T-helper 1 cell treated with Interleukin-12 subunit alpha and Interleukin-12 subunit beta and Interleukin-4 antibody, amounts not matched to agents 30 ng/mL and 1 ng/mL, for 36 hours (primary cell): ENCODE data around the gene ARFGEF2. TPM values are rescaled to one million over a fixed set of nuclear protein-coding genes. Genes with fewer than 3 reads are reported as not detected.
"Not testable (repeated sequence)": the region's sequence is repeated elsewhere in the genome, so short reads cannot be mapped to it uniquely, and the experiment has no call there.

Source experiments
- intact Hi-C: fragments of 100-400 bp; cut with micrococcal nuclease; formaldehyde crosslinking; loops from one replicate; pipeline ENCODE4 v1.15.1; 2024
- total RNA-seq: library from RNA; stranded (reverse); gene quantifications from 2 replicates; pipeline ENCODE4 v1.2.3, GENCODE V29; 2022

Gene ARFGEF2
- total RNA-seq: 25.6 and 29.4 TPM in 2 replicates

GRCh38 chr20:48921168-48921882, at the start of gene ARFGEF2:
ARFGEF2 (plus strand) TSS chr20:48921711; CDS start chr20:48921890, 179 bp downstream.
- intact Hi-C loops: loop anchor here (1.0 to 10.0 kb wide), 9 partner anchors 16 to 893 kb away; partner anchors contain the start of genes CSE1L, DDX27, SLC9A8 and STAU1

DNA sequence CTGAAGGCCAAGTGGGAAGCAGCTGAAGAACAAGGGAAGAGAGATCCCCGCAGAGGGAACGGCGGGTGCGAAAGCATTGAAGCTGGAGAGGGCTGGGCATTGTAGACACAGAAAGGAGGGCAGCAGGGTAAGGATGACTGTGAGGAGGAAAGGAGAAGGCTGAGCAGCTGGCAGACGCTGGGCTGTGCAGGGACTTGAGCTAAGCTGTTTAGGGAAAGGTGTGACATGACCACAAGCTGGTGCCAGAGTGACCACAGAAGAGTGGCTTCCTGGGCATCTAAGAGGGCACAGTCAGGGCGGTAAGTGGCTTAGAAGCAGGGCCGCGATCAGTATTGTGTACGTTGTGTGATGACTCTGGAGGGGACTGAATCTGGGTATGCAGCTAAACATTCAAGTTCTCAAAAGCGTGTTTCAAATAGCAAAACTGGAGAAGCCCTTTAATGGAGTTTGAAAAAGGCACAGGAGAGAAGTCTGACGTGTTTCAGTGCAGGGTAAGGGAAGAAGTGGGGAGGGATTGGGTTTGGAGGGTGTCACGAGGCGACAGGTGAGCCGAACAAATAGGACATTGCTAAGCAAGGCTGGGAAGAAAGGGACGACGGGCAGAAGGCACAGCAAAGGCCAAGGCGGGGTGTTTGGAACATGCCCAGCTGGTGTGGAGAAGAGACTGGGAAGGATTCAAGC, 46.1 kb upstream of the ARFGEF2 start:
- intact Hi-C loops: no loop called here

DNA sequence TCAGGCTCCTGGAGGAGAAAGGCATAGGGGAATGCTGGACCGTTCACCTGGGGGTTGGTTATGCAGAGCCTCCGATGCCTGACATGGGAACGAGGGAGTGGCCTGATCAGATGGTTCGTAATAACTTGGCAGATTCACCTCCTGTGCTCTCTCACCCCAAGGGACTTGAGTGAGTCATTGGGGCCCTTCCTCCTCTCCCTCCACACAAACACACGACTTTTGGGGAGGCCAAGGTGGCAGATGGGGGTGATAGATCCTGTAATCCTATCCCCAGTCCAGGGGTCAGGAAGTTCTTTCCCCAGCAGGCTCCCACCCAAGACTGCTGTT, 45.6 kb upstream of the ARFGEF2 start:
- intact Hi-C loops: no loop called here

DNA sequence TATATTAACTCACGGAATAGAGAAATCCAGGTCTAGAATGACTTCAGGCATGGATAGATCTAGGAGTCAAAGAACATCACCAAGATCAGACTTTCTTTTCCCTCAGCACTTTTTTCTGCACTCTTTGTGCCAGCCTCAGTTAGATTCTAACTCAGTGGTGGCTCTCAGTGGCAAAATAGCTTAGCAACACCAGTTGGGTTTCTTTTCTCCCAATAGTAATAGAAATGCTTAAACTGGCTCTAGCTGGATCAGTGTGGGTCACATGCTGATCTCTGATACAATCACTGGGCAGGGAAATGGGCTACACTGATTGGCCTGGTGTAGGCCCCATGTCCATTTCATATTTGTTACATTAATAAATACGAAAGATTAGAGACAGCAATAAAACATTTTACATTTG, 44.2 kb upstream of the ARFGEF2 start:
- intact Hi-C loops: no loop called here

GRCh38 chr20:48878534-48879248, 42.8 kb upstream of the ARFGEF2 start:
- intact Hi-C loops: no loop called here

DNA sequence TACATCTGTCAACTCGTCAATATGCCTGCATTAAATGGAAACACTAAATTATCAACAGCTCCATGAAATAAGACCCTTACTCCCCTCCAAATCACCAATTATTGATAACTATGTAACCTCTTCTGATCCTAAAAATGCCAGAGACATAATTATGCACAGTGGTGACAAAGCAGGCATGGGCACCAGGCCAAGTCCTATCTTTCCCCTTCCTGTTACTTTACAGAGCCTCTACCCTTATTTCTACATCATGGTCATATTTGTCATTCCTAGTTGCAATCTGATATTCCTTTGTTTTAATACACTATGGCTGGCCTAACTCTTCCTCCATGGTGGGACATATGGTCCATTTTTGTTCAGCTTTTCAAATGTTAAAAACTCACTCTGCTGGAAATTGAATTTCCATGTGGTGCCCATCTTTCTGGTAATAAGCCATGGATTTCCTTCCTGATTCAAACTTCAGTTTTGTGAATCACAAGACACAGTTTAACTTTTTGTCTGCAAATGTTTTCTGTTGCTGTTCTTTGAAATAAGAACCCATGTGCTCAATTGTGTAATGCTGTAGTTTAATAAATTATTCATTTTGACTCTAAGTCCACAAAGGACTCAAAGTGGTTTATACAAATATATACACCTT, 41.8 kb upstream of the ARFGEF2 start:
- intact Hi-C loops: no loop called here

DNA sequence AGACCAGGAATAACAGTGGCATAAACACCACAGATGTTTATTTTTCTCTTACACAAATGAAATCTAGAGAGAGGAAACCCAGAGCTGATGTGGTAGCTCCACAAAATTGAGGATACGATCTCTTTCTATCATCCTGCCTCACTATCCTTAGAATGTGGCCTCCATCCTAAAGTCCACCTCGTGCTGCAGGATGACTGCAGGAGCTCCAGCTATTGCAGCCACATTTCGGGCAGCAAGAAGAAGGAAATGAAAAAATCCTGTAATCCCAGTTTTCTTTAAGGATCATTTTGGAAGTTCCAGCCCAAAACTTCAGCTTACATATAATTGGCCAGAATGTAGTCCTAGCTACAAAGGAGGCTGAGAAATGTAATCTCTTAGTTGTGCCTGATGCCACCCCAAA, 41.2 kb upstream of the ARFGEF2 start:
- intact Hi-C loops: no loop called here

DNA sequence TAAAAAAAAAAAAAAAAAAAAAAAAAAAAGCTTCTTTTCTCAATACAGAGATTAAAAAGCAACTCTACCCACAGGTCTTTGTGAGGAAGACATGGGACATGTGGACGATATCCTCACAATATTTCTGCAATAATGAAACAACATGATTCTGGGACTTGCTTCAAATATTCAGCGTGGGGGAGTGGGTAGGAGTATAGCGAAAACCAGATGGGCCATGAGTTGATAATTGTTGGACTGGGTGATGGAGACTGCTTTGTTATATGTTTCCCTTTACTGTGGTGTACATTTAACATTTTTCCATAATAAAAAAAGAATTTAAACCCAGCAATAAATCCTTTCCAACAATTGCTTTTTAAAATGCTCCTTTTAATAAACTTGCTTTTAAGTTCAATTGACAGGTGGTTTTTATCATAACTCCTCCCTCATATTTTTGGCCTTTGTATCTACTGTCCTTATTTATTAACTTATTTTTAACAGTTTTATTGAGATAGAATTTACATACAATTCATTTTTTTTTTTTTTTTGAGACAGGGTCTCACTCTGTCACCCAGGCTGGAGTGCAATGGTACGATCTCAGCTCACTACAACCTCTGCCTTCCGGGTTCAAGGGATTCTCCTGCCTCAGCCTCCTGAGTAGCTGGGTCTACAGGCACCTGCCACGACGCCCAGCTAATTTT, 40.4 kb upstream of the ARFGEF2 start:
- intact Hi-C loops: no loop called here

DNA sequence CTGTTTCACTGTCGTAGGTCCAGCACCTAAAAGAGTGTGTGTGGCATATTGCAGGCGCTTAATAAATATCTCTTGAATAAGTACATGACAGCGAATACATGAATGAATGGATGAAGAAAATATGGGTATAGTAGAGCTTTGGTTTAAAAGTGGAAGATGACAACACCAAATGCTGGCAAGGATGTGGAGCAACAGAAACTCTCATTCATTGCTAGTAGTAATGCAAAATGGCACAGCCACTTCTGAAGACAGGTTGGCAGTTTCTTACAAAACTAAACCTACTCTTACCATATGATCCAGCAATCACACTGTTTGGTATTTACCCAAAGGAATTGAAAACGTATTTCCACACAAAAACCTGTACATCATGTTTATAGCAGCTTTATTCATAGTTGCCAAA, 36.3 kb upstream of the ARFGEF2 start:
- intact Hi-C loops: no loop called here

DNA sequence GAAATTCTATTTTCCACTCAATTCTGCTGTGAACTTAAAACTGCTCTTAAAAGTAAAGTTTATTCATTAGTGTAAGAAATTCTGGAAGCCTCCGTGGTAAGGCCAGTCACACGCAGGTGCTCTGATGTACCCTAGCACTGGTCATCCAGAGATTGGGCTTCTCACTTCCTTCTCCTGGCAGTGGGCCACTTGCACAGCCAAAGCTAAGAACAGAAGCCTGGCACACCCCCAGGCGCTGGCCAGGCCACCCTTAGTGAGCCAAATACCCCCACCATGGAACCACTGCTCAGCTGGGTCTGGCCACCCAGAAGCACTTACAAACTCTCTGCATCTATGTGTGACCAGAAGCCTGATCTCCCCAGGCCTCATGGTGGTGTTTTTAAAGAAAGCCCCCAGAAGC, 35.3 kb upstream of the ARFGEF2 start:
- intact Hi-C loops: no loop called here

GRCh38 chr20:48886811-48887210, 34.7 kb upstream of the ARFGEF2 start:
- intact Hi-C loops: no loop called here

- intact Hi-C loops: not testable (repeated sequence)
These were observed 33.0 kb upstream of the ARFGEF2 start for GRCh38 chr20:48888517-48888916.

DNA sequence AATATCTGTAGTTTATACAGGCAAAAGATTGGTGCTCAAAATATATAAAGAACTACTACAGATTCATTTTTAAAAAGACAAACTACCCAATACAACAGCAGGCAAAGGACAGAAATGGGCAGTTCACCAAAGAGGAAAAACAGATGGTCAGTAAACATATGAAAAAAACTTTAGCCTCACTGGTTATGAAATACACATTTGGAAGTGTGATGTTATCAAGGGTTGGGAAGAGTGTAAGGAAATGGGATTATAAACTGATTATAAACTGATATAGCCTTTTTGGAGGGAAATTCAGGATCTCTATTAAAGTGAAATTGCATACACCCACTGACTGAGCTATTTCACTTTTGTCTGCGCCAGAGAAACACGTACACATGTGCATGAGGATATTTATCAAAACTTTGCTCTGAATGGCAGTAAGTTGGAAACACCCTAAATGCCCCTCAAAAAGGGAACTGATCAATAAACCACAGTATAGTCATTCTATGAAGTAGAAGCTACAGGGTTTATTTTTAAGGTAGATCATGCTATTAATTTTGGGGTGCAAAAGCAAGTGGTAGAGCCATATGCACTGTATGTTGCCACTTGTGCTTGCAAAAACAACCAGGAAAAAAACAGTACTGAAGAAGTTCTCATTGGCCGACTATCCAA, 32.2 kb upstream of the ARFGEF2 start:
- intact Hi-C loops: no loop called here

DNA sequence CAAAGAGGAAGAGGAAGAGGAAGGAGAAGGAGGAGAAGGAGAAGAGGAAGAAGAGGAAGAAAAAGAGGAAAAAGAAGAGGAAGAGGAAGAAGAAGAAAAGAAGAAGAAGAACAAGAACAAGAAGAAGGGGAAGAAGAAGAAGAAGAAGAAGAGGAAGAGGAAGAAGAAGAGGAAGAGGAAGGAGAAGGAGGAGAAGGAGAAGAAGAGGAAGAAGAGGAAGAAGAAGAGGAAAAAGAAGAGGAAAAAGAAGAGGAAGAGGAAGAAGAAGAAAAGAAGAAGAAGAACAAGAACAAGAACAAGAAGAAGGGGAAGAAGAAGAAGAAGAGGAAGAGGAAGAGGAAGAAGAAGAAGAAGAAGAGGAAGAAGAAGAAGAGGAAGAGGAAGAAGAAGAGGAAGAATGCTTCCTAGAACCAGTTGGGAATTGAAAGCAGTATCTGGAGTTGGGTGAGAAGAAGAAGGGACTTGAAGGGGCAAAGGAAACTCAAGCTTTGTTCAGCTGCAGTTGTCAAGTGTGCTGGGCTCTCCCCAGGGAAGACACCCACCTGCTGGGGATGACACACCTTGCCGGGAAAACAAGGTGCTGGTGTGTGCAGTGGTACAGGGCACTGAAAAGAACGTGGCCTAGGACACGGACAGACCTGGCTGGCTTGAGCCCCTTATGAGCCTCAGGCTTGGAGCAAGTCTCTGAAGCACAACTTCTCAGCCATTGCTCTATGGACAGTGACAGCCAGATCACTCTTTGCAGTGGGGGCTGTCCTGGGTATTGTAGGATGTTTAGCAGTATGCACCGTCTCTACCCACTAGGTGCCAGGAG, 30.1 kb upstream of the ARFGEF2 start:
- intact Hi-C loops: no loop called here

DNA sequence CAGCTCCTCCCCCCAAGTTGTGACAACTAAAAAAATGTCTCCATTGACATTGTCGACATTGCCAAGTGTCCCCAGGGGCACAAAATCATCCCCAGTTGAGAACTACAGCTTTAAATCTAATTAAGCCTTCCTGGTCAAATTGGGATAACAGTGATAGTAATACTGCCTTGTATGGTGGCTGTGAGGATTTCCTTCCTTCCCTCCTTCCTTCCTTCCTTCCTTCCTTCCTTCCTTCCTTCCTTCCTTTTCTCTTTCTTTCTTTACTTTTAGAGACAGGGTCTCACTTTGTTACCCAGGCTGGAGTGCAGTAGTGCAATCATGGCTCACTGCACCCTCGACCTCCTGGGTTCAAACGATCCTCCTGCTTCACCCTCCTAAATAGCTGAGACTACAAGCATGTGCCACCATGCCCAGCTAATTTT, 29.5 kb upstream of the ARFGEF2 start:
- intact Hi-C loops: no loop called here

DNA sequence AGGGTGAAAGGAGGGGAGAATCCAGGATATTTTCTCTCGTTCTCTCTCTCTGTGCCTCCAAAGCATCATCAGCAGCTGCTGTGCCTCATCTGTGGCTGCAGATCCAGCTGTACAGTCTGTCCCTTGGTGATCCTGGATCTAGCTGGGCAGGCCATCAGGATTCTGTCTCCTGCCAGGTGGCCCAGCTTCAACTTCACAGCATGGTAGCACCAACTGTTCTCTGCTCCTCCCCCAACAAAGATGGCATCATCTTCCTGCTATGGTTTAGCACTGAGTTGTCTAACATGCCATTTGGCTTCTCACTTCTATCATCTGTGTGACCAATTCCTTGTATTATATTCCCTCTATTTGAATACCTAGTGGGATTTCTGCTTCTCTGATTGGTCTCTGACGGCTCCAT, 28.6 kb upstream of the ARFGEF2 start:
- intact Hi-C loops: no loop called here

DNA sequence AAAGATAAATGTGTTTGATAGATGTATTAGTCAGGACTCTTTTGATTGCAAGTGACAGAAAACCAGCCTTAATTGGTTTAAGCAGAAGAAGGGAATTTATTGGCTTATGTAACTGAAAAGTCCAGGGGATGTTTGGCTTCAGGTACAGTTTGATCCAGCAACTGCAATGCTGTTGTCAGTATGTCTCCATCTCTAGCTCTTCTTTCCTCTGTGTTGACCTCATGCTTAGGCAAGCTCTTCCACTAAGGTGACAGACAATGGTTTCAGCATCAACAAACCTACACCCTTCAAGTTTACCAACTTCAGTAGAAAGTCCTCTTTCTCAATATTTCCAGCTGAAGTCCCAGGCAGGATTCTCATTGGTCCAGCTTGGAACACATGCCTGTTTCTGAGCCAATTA, 28.1 kb upstream of the ARFGEF2 start:
- intact Hi-C loops: no loop called here

DNA sequence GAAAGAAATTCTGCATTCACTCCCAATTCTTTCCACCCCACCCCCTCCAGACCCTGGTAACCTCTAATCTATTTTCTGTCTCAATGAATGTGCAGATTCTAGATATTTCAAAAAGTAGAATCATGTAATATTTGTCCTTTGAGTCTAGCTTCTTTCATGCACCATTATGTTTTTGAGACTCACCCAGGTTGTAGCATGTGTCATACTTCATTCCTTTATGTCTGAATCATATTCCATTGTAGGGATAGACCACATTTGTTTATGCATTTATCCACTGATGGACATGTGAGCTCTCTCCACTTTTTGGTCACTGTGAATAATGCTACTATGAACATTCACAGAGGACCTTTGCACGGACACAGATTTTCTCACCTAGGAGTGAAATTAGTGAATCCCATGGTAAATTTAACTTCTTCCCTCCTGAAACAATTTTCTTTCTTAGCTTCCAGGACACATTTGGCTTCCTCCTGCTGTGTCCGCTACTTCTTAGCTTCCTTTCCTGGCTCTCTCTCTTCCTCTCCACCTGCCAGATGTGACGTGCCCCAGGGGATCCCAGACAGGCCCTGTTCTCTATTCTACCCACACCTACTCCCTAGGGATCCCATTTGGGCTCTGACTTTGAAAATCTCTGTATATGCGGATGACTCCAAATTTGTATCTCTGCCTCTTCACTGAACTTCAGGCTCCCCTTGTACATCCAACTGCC, 24.1 kb upstream of the ARFGEF2 start:
- intact Hi-C loops: no loop called here

DNA sequence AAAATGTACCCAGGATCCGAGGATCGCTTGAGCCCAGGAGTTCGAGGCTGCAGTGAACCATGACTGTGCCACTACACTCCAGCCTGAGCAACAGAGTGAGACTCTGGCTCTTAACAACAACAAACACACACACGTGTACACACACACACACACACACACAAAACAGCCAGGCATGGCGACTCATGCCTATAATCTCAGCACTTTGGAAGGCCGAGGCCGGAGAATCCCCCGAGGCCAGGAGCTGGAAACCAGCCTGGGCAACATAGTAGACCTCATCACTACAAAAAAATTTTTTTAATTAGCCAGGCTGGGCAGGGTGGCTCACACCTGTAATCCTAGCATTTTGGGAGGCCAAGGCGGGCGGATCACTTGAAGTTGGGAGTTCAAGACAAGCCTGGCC, 23.3 kb upstream of the ARFGEF2 start:
- intact Hi-C loops: no loop called here
